Parathyroid adenoma (tissue), 2 donors: ENCODE results near the gene HAUS3.

Source experiments
- H2AFZ ChIP-seq: fragments of 300-600 bp; sonication (generic); one replicate; pipeline ENCODE4 v1.7.0; 2017; ENCODE audit warnings: antibody characterized with exemption, mild to moderate bottlenecking
- H3K27ac ChIP-seq: fragments of 300-600 bp; sonication (generic); one replicate; pipeline ENCODE4 v1.7.0; 2017
- H3K27me3 ChIP-seq: fragments of 300-600 bp; sonication (generic); one replicate; pipeline ENCODE4 v1.7.0; 2017; ENCODE audit warnings: low read length; ENCODE audit not compliant: control insufficient read depth, insufficient read depth
- H3K36me3 ChIP-seq: fragments of 300-600 bp; sonication (generic); one replicate; pipeline ENCODE4 v1.7.0; 2017; ENCODE audit warnings: low read length; ENCODE audit not compliant: control insufficient read depth, insufficient read depth
- H3K4me1 ChIP-seq: fragments of 300-600 bp; sonication (generic); one replicate; pipeline ENCODE4 v1.7.0; 2017; ENCODE audit warnings: control low read depth
- H3K4me2 ChIP-seq: fragments of 300-600 bp; sonication (generic); one replicate; pipeline ENCODE4 v1.7.0; 2017; ENCODE audit warnings: low read length
- H3K4me3 ChIP-seq: fragments of 300-600 bp; sonication (generic); one replicate; pipeline ENCODE4 v1.7.0; 2017; ENCODE audit warnings: low read depth, low read length
- H3K79me2 ChIP-seq: fragments of 300-600 bp; sonication (generic); one replicate; pipeline ENCODE4 v1.7.0; 2017; ENCODE audit warnings: control low read depth
- H3K9ac ChIP-seq: fragments of 300-600 bp; sonication (generic); one replicate; pipeline ENCODE4 v1.7.0; 2017; ENCODE audit warnings: mild to moderate bottlenecking
- H3K9me3 ChIP-seq: fragments of 300-600 bp; sonication (generic); one replicate; pipeline ENCODE4 v1.7.0; 2017; ENCODE audit warnings: low read length; ENCODE audit not compliant: control insufficient read depth
- CTCF ChIP-seq: fragments of 300-600 bp; sonication (generic); IDR thresholded peaks from one replicate; pipeline ENCODE4 v1.7.0; 2017; ENCODE audit warnings: antibody characterized with exemption, mild to moderate bottlenecking
- donor health status: primary hyperparathyroidism.

HAUS3 gene

GRCh38 chr4:2266821-2267220 is 24.9 kb upstream of the HAUS3 start:
- Histone ChIP-seq H3K27me3 (no peaks in the 10 kb centered on the region), H3K79me2 (no peaks in the 10 kb centered on the region), H3K4me2 (no peak overlapping the region), H3K9me3 (no peaks in the 10 kb centered on the region), H2AFZ (no peak overlapping the region), H3K4me1 (peaks cover 3% of the 10 kb centered on the region), H3K4me3 (no peak overlapping the region), H3K36me3 (no peaks in the 10 kb centered on the region), H3K9ac (no peak overlapping the region), H3K27ac (no peak overlapping the region)
- no peak for TF ChIP-seq CTCF

- Histone ChIP-seq H2AFZ (no peak overlapping the region), H3K4me3 (no peak overlapping the region), H3K9ac (no peak overlapping the region), H3K9me3 (no peaks in the 10 kb centered on the region), H3K27me3 (no peaks in the 10 kb centered on the region), H3K36me3 (no peaks in the 10 kb centered on the region), H3K79me2 (no peaks in the 10 kb centered on the region), H3K4me1 (peaks cover 3% of the 10 kb centered on the region), H3K4me2 (peak overlapping the region; percentile 26), H3K27ac (peak overlapping the region; percentile 22)
- no peak for TF ChIP-seq CTCF
Observed at GRCh38 chr4:2266181-2266580, 24.3 kb upstream of the HAUS3 start.

GRCh38 chr4:2265113-2266110 is 23.5 kb upstream of the HAUS3 start:
- H3K4me1 ChIP-seq: peaks cover 3% of the 10 kb centered on the region
- no peaks in the 10 kb centered on the region for H3K36me3 ChIP-seq
- H3K27ac ChIP-seq: no peak overlapping the region
- H3K4me3 ChIP-seq: no peak overlapping the region
- peak overlapping the region; percentile 26 for H3K4me2 ChIP-seq
- no peak overlapping the region for H2AFZ ChIP-seq
- H3K9ac ChIP-seq: no peak overlapping the region
- TF ChIP-seq CTCF: no peak
- no peaks in the 10 kb centered on the region for H3K9me3 ChIP-seq
- H3K79me2 ChIP-seq: peaks cover 3% of the 10 kb centered on the region
- H3K27me3 ChIP-seq: no peaks in the 10 kb centered on the region

GRCh38 chr4:2264481-2265041 is 22.6 kb upstream of the HAUS3 start:
- no peak overlapping the region for H3K4me2 ChIP-seq
- H3K4me1 ChIP-seq: peaks cover 10% of the 10 kb centered on the region
- no peaks in the 10 kb centered on the region for H3K27me3 ChIP-seq
- H3K36me3 ChIP-seq: no peaks in the 10 kb centered on the region
- H3K9me3 ChIP-seq: no peaks in the 10 kb centered on the region
- no peak overlapping the region for H3K9ac ChIP-seq
- peaks cover 5% of the 10 kb centered on the region for H3K79me2 ChIP-seq
- H3K4me3 ChIP-seq: no peak overlapping the region
- TF ChIP-seq CTCF: no peak
- H3K27ac ChIP-seq: no peak overlapping the region
- H2AFZ ChIP-seq: no peak overlapping the region
